Colonic mucosa (tissue), 4 donors: ENCODE measurements around the gene APOBEC3F. TPM values are rescaled to one million over a fixed set of nuclear protein-coding genes. Genes with fewer than 3 reads are reported as not detected.
"Not testable (repeated sequence)": the region's sequence is repeated elsewhere in the genome, so short reads cannot be mapped to it uniquely, and the experiment has no call there.

Experiments
- DNase-seq: peaks from one replicate; pipeline ENCODE4 v3.0.0-alpha.2; 2020
- H3K27ac ChIP-seq: fragments of 200-600 bp; one replicate; pipeline ENCODE4 v1.8.0; 2021
- H3K27me3 ChIP-seq: fragments of 200-600 bp; one replicate; pipeline ENCODE4 v1.8.0; 2021
- H3K36me3 ChIP-seq: fragments of 200-600 bp; one replicate; pipeline ENCODE4 v1.8.0; 2021
- H3K4me1 ChIP-seq: fragments of 200-600 bp; one replicate; pipeline ENCODE4 v1.8.0; 2021; ENCODE audit warnings: mild to moderate bottlenecking
- H3K4me3 ChIP-seq: fragments of 200-600 bp; one replicate; pipeline ENCODE4 v1.8.0; 2021
- H3K9ac ChIP-seq, 2 donors: one replicate each; pipeline ENCODE4 v1.7.0; 2013; ENCODE audit warnings: control low read depth in 2 of 2, low read depth in 2 of 2, low read length in 2 of 2
- H3K9me3 ChIP-seq: fragments of 200-600 bp; one replicate; pipeline ENCODE4 v1.8.0; 2021
- CTCF ChIP-seq: fragments of 200-600 bp; IDR thresholded peaks from one replicate; pipeline ENCODE4 v1.8.0; 2022; ENCODE audit warnings: antibody characterized with exemption, mild to moderate bottlenecking
- intact Hi-C: fragments of 100-400 bp; cut with DNase I; formaldehyde crosslinking; loops from one replicate; pipeline ENCODE4 v1.14.1; 2022
- total RNA-seq, 2 donors: library from RNA; stranded (reverse); fragmentation: NEBNext Ultra II Directional in 1 of 2; extraction: Animal tissue kit (Norgen Biotek cat#: 25700) in 1 of 2; gene quantifications; one replicate each; pipeline ENCODE4 v1.2.1, GENCODE V29; 2021
- donor health status: healthy.
- donor health status: DM: no; HTN: no; CAD: no.
- donor health status: DM: no; HTN: no; CAD: no.

The APOBEC3F gene
- total RNA-seq, 2 donors from 2014 or later, result 7.0 to 7.3 TPM

- Histone ChIP-seq H3K9me3 (no peaks in the 10 kb centered on the region), H3K27me3 (no peaks in the 10 kb centered on the region), H3K9ac (no peak overlapping the region), H3K36me3 (no peaks in the 10 kb centered on the region), H3K4me1 (peaks cover 9% of the 10 kb centered on the region), H3K4me3 (no peak overlapping the region), H3K27ac (no peak overlapping the region)
- TF ChIP-seq CTCF, result no peak
- intact Hi-C loops, result no loop called here
- no peak for DNase-seq
Measured at GRCh38 chr22:39017596-39018365, 22.9 kb upstream of the APOBEC3F start.

GRCh38 chr22:39020021-39020651 lies 20.5 kb upstream of the APOBEC3F start:
- H3K27me3 ChIP-seq, H3K9ac ChIP-seq, H3K36me3 ChIP-seq, H3K4me1 ChIP-seq, intact Hi-C loops, H3K9me3 ChIP-seq: not testable (repeated sequence)
- peak overlapping the region; percentile 63 for H3K27ac ChIP-seq
- peak overlapping the region; percentile 34 for H3K4me3 ChIP-seq
- DNase-seq, result peak; percentile 33

GRCh38 chr22:39021552-39022250 lies 19.0 kb upstream of the APOBEC3F start:
- TF ChIP-seq CTCF, result no peak
- Histone ChIP-seq H3K9me3 (no peaks in the 10 kb centered on the region), H3K27ac (peak overlapping the region; percentile 69), H3K27me3 (no peaks in the 10 kb centered on the region), H3K4me1 (peaks cover 4% of the 10 kb centered on the region), H3K4me3 (peak overlapping the region; percentile 34), H3K9ac (peak overlapping the region; percentile 68 to 72), H3K36me3 (no peaks in the 10 kb centered on the region)
- no peak for DNase-seq
- intact Hi-C loops, result no loop called here

- no peak overlapping the region for H3K9ac ChIP-seq
- no peak for DNase-seq
- no peak overlapping the region for H3K27ac ChIP-seq
- no peaks in the 10 kb centered on the region for H3K9me3 ChIP-seq
- peaks cover 4% of the 10 kb centered on the region for H3K4me1 ChIP-seq
- H3K4me3 ChIP-seq, result no peak overlapping the region
- H3K27me3 ChIP-seq, result no peaks in the 10 kb centered on the region
- no peaks in the 10 kb centered on the region for H3K36me3 ChIP-seq
- intact Hi-C loops, result no loop called here
- no peak for TF ChIP-seq CTCF
Measured at GRCh38 chr22:39024519-39025308, 15.9 kb upstream of the APOBEC3F start.

GRCh38 chr22:39026509-39027150 lies 14.0 kb upstream of the APOBEC3F start:
- Histone ChIP-seq H3K9ac (no peak overlapping the region), H3K4me3 (no peak overlapping the region), H3K27ac (no peak overlapping the region), H3K27me3 (no peaks in the 10 kb centered on the region), H3K9me3 (no peaks in the 10 kb centered on the region), H3K4me1 (peaks cover 4% of the 10 kb centered on the region), H3K36me3 (no peaks in the 10 kb centered on the region)
- intact Hi-C loops, result no loop called here
- no peak for DNase-seq
- TF ChIP-seq CTCF, result no peak
